ENCODE data around the gene PIK3R1. TPM values are rescaled to one million over a fixed set of nuclear protein-coding genes. Genes with fewer than 3 reads are reported as not detected.

PIK3R1 gene
- total and polyA plus RNA-seq, 8 donors = 4.2 to 31.5 (median 18.8) TPM

GRCh38 chr5:68227532-68228160, 12.1 kb downstream of the PIK3R1 start:
- H3K27ac ChIP-seq = no peak overlapping the region
- intact Hi-C loops (cut with DNase I) = no loop called here
- TF ChIP-seq CTCF (IDR thresholded peaks at IDR 0.05) = no peak
- H3K9me3 ChIP-seq = no peaks in the 10 kb centered on the region
- no peak overlapping the region for H3K4me3 ChIP-seq
- DNase-seq (no peak), FAIRE-seq (no peak), ATAC-seq (no peak)
- H3K4me1 ChIP-seq = peaks cover 7 to 17% (median 7%) of the 10 kb centered on the region in 3 donors
- WGBS, 2 donors = 60 to 64% methylated on average over 7 of the region's 7 CpGs
- peaks cover 0 to 8% (median 0%) of the 10 kb centered on the region in 3 donors for H3K36me3 ChIP-seq
- H3K27me3 ChIP-seq = no peaks in the 10 kb centered on the region

GRCh38 chr5:68229416-68229815, 13.9 kb downstream of the PIK3R1 start:
- H3K27me3 ChIP-seq = no peaks in the 10 kb centered on the region
- no peak overlapping the region for H3K4me3 ChIP-seq
- H3K9me3 ChIP-seq = no peaks in the 10 kb centered on the region
- intact Hi-C loops (cut with DNase I) = no loop called here
- peaks cover 0 to 8% (median 0%) of the 10 kb centered on the region in 3 donors for H3K36me3 ChIP-seq
- 65 to 73% methylated on average over 4 of the region's 4 CpGs for WGBS, 2 donors
- TF ChIP-seq CTCF (IDR thresholded peaks at IDR 0.05) = no peak
- DNase-seq = no peak
- H3K4me1 ChIP-seq = peaks cover 2 to 16% (median 7%) of the 10 kb centered on the region in 3 donors
- no peak for ATAC-seq
- no peak for FAIRE-seq
- no peak overlapping the region for H3K27ac ChIP-seq

- peaks cover 0 to 7% (median 2%) of the 10 kb centered on the region in 3 donors for H3K4me1 ChIP-seq
- H3K4me3 ChIP-seq = no peak overlapping the region
- FAIRE-seq (no peak), DNase-seq (no peak), ATAC-seq (no peak)
- no peaks in the 10 kb centered on the region for H3K9me3 ChIP-seq
- no peak for TF ChIP-seq CTCF (IDR thresholded peaks at IDR 0.05)
- WGBS, 2 donors = 82 to 88% methylated on average over 1 of the region's 1 CpG
- intact Hi-C loops (cut with DNase I) = no loop called here
- no peaks in the 10 kb centered on the region for H3K27me3 ChIP-seq
- H3K27ac ChIP-seq = no peak overlapping the region
- H3K36me3 ChIP-seq = peaks cover 0 to 8% (median 0%) of the 10 kb centered on the region in 3 donors
These were observed 14.7 kb downstream of the PIK3R1 start for GRCh38 chr5:68230285-68230684.

GRCh38 chr5:68231414-68232076, 16.0 kb downstream of the PIK3R1 start:
- Histone ChIP-seq H3K4me1 (peaks cover 0 to 3% (median 0%) of the 10 kb centered on the region in 3 donors), H3K27ac (no peak overlapping the region), H3K36me3 (peaks cover 0 to 8% (median 0%) of the 10 kb centered on the region in 3 donors), H3K27me3 (no peaks in the 10 kb centered on the region), H3K4me3 (no peak overlapping the region), H3K9me3 (no peaks in the 10 kb centered on the region)
- no peak for TF ChIP-seq CTCF (IDR thresholded peaks at IDR 0.05)
- FAIRE-seq (no peak), DNase-seq (no peak), ATAC-seq (no peak)
- WGBS, 2 donors = 84 to 86% methylated on average over 5 of the region's 5 CpGs
- intact Hi-C loops (cut with DNase I) = no loop called here

- ATAC-seq (no peak), DNase-seq (no peak), FAIRE-seq (no peak)
- WGBS, 2 donors = 89% methylated on average over 4 of the region's 4 CpGs
- Histone ChIP-seq H3K9me3 (no peaks in the 10 kb centered on the region), H3K4me3 (no peak overlapping the region), H3K36me3 (peaks cover 0 to 6% (median 0%) of the 10 kb centered on the region in 3 donors), H3K4me1 (peaks cover 0 to 3% (median 3%) of the 10 kb centered on the region in 3 donors), H3K27ac (no peak overlapping the region), H3K27me3 (no peaks in the 10 kb centered on the region)
- TF ChIP-seq CTCF (IDR thresholded peaks at IDR 0.05) = no peak
- intact Hi-C loops (cut with DNase I) = no loop called here
These were observed 16.7 kb downstream of the PIK3R1 start for GRCh38 chr5:68232277-68232676.

All from pancreas (tissue), 10 donors.